H1 (cell line): Measurements from ENCODE around the gene ANKRD11. TPM values are rescaled to one million over a fixed set of nuclear protein-coding genes. Genes with fewer than 3 reads are reported as not detected.

Experiments
- KDM5A ChIP-seq: fragments of 200-600 bp; IDR thresholded peaks from 2 replicates; pipeline ENCODE4 v1.7.1; 2012; ENCODE audit warnings: mild to moderate bottlenecking, low read length, inconsistent platforms, mixed read lengths
- SIX5 ChIP-seq: IDR thresholded peaks from 2 replicates; pipeline ENCODE4 v1.6.1; 2011; ENCODE audit warnings: mild to moderate bottlenecking, low read depth, low read length
- TCF12 ChIP-seq: IDR thresholded peaks from 2 replicates; pipeline ENCODE4 v1.6.1; 2011; ENCODE audit warnings: low read depth, mild to moderate bottlenecking, low read length
- polyA plus RNA-seq, 7 experiments: library from polyadenylated mRNA; depleted of rRNA in 3 of 7; stranded (reverse) in 5 of 7; unstranded in 2 of 7; fragments of >200 nt in 5 of 7; fragments of 200-250 nt in 2 of 7; gene quantifications; 1 replicate in 5 of 7; 2 replicates in 1 of 7; 4 replicates in 1 of 7; pipeline versions ENCODE4 v1.2.1 to v1.2.3, GENCODE V29; 2011 to 2013; ENCODE audit warnings: missing spikeins in 2 of 7, mixed read lengths in 2 of 7
- total RNA-seq: library from RNA; stranded (reverse); fragmentation: NEBNext Ultra II Directional; extraction: Animal tissue kit (Norgen Biotek cat#: 25700); gene quantifications from 2 replicates; pipeline ENCODE4 v1.2.1, GENCODE V29; 2021
- TF ChIP-seq, protein P1 (sequence below): fragments of 300-600 bp; sonication (generic); IDR thresholded peaks from 2 replicates; pipeline ENCODE4 v1.7.1; 2012; ENCODE audit warnings: low read length, moderate library complexity, mild to moderate bottlenecking, inconsistent platforms; ENCODE audit not compliant: insufficient replicate concordance
- TF ChIP-seq, protein P2 (sequence below): IDR thresholded peaks from 2 replicates; pipeline ENCODE4 v1.6.1; 2011; ENCODE audit warnings: low read depth, mild to moderate bottlenecking, low read length; ENCODE audit not compliant: insufficient read depth

The ANKRD11 gene
- total and polyA plus RNA-seq, 2 of the 8 experiments (the other 6 are each of a cell fraction or from before 2014, with no cell fraction given): 46.5 to 142 TPM

DNA sequence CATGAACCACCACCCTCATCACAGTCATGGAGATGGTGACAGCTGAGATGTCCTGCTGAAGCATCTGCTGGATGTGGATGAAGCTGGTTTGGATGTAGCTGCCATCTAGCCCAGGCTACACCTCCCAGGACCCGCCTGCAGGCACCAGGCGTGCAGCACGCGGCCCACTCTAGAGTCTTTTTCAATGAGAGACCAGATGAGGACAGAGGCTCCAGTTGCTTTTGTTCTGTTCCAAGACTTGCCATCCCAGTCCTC, 170.8 kb downstream of the ANKRD11 start (continued):
- TF ChIP-seq SIX5 (no peak), KDM5A (no peak), TCF12 (no peak)
- TF ChIP-seq, protein P1, sequence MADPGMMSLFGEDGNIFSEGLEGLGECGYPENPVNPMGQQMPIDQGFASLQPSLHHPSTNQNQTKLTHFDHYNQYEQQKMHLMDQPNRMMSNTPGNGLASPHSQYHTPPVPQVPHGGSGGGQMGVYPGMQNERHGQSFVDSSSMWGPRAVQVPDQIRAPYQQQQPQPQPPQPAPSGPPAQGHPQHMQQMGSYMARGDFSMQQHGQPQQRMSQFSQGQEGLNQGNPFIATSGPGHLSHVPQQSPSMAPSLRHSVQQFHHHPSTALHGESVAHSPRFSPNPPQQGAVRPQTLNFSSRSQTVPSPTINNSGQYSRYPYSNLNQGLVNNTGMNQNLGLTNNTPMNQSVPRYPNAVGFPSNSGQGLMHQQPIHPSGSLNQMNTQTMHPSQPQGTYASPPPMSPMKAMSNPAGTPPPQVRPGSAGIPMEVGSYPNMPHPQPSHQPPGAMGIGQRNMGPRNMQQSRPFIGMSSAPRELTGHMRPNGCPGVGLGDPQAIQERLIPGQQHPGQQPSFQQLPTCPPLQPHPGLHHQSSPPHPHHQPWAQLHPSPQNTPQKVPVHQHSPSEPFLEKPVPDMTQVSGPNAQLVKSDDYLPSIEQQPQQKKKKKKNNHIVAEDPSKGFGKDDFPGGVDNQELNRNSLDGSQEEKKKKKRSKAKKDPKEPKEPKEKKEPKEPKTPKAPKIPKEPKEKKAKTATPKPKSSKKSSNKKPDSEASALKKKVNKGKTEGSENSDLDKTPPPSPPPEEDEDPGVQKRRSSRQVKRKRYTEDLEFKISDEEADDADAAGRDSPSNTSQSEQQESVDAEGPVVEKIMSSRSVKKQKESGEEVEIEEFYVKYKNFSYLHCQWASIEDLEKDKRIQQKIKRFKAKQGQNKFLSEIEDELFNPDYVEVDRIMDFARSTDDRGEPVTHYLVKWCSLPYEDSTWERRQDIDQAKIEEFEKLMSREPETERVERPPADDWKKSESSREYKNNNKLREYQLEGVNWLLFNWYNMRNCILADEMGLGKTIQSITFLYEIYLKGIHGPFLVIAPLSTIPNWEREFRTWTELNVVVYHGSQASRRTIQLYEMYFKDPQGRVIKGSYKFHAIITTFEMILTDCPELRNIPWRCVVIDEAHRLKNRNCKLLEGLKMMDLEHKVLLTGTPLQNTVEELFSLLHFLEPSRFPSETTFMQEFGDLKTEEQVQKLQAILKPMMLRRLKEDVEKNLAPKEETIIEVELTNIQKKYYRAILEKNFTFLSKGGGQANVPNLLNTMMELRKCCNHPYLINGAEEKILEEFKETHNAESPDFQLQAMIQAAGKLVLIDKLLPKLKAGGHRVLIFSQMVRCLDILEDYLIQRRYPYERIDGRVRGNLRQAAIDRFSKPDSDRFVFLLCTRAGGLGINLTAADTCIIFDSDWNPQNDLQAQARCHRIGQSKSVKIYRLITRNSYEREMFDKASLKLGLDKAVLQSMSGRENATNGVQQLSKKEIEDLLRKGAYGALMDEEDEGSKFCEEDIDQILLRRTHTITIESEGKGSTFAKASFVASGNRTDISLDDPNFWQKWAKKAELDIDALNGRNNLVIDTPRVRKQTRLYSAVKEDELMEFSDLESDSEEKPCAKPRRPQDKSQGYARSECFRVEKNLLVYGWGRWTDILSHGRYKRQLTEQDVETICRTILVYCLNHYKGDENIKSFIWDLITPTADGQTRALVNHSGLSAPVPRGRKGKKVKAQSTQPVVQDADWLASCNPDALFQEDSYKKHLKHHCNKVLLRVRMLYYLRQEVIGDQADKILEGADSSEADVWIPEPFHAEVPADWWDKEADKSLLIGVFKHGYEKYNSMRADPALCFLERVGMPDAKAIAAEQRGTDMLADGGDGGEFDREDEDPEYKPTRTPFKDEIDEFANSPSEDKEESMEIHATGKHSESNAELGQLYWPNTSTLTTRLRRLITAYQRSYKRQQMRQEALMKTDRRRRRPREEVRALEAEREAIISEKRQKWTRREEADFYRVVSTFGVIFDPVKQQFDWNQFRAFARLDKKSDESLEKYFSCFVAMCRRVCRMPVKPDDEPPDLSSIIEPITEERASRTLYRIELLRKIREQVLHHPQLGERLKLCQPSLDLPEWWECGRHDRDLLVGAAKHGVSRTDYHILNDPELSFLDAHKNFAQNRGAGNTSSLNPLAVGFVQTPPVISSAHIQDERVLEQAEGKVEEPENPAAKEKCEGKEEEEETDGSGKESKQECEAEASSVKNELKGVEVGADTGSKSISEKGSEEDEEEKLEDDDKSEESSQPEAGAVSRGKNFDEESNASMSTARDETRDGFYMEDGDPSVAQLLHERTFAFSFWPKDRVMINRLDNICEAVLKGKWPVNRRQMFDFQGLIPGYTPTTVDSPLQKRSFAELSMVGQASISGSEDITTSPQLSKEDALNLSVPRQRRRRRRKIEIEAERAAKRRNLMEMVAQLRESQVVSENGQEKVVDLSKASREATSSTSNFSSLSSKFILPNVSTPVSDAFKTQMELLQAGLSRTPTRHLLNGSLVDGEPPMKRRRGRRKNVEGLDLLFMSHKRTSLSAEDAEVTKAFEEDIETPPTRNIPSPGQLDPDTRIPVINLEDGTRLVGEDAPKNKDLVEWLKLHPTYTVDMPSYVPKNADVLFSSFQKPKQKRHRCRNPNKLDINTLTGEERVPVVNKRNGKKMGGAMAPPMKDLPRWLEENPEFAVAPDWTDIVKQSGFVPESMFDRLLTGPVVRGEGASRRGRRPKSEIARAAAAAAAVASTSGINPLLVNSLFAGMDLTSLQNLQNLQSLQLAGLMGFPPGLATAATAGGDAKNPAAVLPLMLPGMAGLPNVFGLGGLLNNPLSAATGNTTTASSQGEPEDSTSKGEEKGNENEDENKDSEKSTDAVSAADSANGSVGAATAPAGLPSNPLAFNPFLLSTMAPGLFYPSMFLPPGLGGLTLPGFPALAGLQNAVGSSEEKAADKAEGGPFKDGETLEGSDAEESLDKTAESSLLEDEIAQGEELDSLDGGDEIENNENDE: no peak
- TF ChIP-seq, protein P2, sequence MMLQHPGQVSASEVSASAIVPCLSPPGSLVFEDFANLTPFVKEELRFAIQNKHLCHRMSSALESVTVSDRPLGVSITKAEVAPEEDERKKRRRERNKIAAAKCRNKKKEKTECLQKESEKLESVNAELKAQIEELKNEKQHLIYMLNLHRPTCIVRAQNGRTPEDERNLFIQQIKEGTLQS: no peak
